Measurements from ENCODE around the gene ELN. TPM values are rescaled to one million over a fixed set of nuclear protein-coding genes. Genes with fewer than 3 reads are reported as not detected.

The ELN gene
- polyA plus RNA-seq, 5 donors = 165 to 379 (median 275) TPM

DNA sequence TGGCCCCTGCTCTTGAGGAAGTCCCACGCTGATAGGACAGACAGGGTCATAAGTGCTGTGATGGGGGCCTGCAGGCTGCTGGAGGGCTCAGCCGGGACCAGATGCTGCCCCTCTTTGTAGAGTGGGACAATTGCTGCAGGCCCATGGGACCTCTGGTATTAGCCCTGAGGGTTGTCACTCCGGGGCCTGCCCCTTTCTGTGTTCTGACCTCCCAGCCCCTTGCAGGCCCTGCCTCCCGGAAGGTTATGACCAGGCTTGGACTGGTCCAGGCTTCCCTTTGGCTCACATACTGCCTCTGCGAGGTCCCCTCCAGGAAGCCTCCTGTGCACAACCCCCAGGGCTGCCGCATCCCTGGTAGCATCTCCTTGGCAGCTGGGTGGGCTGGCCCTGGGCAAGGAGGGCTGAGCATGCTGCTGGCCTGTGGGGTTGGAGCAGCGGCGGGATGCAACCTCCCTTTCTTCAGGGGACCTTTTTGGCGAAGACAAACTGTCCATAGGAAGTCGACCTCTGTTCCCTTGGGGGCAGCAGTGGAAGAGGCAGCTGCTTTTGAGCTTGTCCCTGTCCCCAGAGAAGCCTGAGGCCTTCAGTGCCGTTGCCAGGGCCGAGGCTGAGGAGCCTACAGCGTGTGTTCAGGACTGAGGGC is 64.5 kb downstream of the ELN start:
- DNase-seq = no peak

- DNase-seq = no peak
Observed at GRCh38 chr7:74092964-74093471, 65.0 kb downstream of the ELN start.

- DNase-seq = no peak
Observed at GRCh38 chr7:74093671-74094223, 65.8 kb downstream of the ELN start.

DNA sequence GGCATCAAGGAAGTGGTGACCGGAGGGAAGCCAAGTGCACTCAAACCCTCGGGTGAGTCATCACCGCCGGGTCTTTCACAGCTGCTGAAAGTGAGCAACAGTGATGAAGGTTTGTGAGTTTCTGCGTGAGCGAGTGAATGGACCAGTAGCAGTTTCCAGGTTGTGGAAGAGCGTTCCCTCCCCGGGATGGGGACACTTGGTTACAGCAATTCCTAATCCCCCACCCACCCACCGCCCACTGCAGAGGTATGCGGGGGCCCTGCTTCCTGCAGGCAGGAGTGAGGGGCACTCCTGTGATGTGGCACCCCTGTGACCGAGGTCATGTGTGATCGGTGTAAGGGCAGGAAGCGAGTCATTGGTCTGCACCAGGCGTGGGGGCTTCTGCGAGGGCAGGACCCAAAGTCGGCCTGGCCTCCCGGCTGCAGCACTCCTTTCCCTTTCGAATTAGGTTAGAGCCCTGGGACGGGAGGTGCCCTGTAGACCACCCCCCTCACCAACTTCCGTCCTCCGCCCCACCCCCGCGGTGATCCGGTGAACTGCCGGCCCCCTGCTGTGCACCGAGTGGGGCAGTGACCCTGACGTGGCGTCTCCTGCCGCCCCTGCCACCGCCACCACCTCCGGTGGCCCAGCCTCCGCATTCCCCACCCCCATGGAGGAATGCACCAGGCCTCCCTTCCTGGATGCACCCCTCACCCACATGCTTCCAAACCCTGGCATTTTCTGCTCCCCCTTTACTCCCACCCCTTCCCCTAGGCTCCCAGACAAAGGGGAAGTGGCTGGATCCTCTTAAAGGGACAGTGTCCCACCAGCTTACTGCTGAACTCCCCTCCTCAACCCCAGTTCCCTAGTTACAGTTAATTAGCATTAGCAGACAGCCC is 66.5 kb downstream of the ELN start:
- no peak for DNase-seq

GRCh38 chr7:74095135-74095534 is 67.2 kb downstream of the ELN start:
- DNase-seq = no peak

DNA sequence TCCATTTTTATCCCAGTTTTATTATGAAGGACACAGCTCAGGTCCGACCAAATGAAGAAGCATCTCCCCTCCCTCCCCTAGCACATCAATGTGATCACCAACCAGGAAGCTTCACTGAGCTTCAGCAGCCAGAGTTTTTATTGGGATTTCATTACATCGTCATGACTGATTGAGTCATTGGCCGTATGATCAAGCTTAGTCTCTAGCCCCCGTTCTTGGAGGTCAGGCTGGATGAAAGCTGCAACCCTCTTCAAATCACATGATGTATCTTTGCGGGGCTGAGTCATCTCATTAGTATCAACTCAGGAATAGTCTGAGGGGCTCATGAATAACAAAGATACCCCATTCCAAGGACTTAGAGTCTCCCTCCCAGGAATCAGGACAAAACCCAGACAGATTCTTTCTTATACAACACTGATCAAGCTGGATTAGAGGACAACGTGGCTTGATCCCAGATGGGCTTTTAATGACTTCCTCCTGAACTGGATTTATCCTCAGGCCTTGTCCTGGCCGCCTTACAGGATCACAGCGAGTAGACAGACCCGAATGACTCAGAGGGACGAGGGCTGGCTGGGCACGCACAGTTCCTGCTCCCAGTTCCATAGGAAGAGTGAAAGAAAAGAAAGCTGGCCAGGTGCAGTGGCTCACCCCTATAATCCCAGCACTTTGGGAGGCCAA is 70.1 kb downstream of the ELN start:
- DNase-seq = no peak

- DNase-seq = no peak
Observed at GRCh38 chr7:74099031-74099430, 71.1 kb downstream of the ELN start.

- no peak for DNase-seq
Observed at GRCh38 chr7:74101061-74101681, 73.2 kb downstream of the ELN start.

GRCh38 chr7:74103219-74103772 is 75.3 kb downstream of the ELN start:
- no peak for DNase-seq

DNA sequence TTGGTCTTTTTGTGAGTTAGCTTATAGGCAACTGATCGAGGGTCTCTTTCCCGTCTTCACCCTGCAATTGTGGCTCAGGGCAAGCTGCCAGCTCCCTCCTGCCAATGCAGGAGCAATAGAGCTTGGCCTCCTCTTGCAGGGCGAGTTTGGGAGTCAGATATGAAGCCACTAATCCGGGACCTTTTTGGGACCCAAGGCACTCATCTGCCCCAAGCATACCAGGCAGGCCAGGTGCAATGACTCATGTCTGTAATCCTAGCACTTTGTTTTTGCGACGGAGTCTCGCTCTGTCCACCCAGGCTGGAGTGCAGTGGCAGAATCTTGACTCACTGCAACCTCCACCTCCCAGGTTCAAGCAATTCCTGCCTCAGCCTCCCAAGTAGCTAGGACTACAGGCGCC is 76.7 kb downstream of the ELN start:
- no peak for DNase-seq

DNA sequence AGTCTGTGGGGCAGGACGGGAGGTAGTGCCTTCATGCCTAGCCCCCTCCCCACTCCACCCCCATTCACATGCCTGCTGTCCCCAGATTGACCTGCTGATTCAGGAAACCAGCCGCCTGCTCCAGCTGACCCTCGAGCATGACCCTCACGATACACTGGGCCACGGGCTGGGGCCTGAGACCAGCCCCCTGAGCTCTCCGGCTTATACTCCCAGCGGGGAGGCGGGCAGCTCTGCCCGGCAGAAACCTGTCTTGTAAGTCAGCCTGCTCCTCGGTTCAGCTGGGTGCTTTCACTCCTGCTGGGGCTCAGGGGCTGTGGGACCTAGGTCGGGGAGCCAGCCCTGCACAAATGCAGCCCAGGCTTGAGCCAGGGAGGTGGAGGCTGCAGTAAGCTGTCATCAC is 78.0 kb downstream of the ELN start:
- no peak for DNase-seq

- DNase-seq = no peak
Observed at GRCh38 chr7:74106846-74107245, 78.9 kb downstream of the ELN start.

GRCh38 chr7:74115326-74115725 is 87.4 kb downstream of the ELN start:
- DNase-seq = no peak

- no peak for DNase-seq
Observed at GRCh38 chr7:74116356-74116755, 88.4 kb downstream of the ELN start.

Other genes with a start within 250 kb of the ELN start
- 10 to 100 TPM; 65.3 to 98.7 (median 77.1) TPM for gene CLDN4, start 197.2 kb upstream of the ELN start, polyA plus RNA-seq (ENCODE audit: insufficient read depth in 1 of 5, insufficient read length in 5 of 5, low replicate concordance in 1 of 5)
- gene METTL27, start 185.7 kb upstream of the ELN start, polyA plus RNA-seq (ENCODE audit: insufficient read depth in 1 of 5, insufficient read length in 5 of 5, low replicate concordance in 1 of 5) = 1 to 10 TPM; 2.1 to 8.6 (median 4.3) TPM
- under 1 TPM in 1 of 5 donors, not detected in 4; 0.24 TPM for gene TMEM270, start 167.0 kb upstream of the ELN start, polyA plus RNA-seq (ENCODE audit: insufficient read depth in 1 of 5, insufficient read length in 5 of 5, low replicate concordance in 1 of 5)
- gene LIMK1, start 55.6 kb downstream of the ELN start, polyA plus RNA-seq (ENCODE audit: insufficient read depth in 1 of 5, insufficient read length in 5 of 5, low replicate concordance in 1 of 5) = 10 to 100 TPM; 17.0 to 29.9 (median 18.8) TPM
- 100 to 1,000 TPM; 253 to 292 (median 282) TPM for gene EIF4H, start 146.2 kb downstream of the ELN start, polyA plus RNA-seq (ENCODE audit: insufficient read depth in 1 of 5, insufficient read length in 5 of 5, low replicate concordance in 1 of 5)
- gene LAT2, start 181.8 kb downstream of the ELN start, polyA plus RNA-seq (ENCODE audit: insufficient read depth in 1 of 5, insufficient read length in 5 of 5, low replicate concordance in 1 of 5) = 1 to 10 TPM; 3.8 to 5.5 (median 4.6) TPM
- 10 to 100 TPM; 36.5 to 50.0 (median 38.8) TPM for gene RFC2, start 226.2 kb downstream of the ELN start, polyA plus RNA-seq (ENCODE audit: insufficient read depth in 1 of 5, insufficient read length in 5 of 5, low replicate concordance in 1 of 5)

All from right lung (tissue), 5 donors.